Measurements from ENCODE around the gene GUCA2A.
"Not testable (repeated sequence)": the region's sequence is repeated elsewhere in the genome, so short reads cannot be mapped to it uniquely, and the experiment has no call there.

Gene GUCA2A

GRCh38 chr1:42164551-42165420 is at the start of gene GUCA2A:
TSS of gene GUCA2A (minus strand) at chr1:42164745. CDS start at chr1:42164712, 33 bp downstream.
- no peak for DNase-seq

GRCh38 chr1:42211224-42211623 is 46.7 kb upstream of the GUCA2A start:
- no peak for DNase-seq

GRCh38 chr1:42210421-42211133 is 46.0 kb upstream of the GUCA2A start:
- no peak for DNase-seq

- DNase-seq = no peak
Observed at GRCh38 chr1:42209526-42210251, 45.1 kb upstream of the GUCA2A start.

GRCh38 chr1:42206930-42207329 is 42.4 kb upstream of the GUCA2A start:
- not testable (repeated sequence) for DNase-seq

GRCh38 chr1:42206164-42206563 is 41.6 kb upstream of the GUCA2A start:
- DNase-seq = no peak

GRCh38 chr1:42201986-42202385 is 37.4 kb upstream of the GUCA2A start:
- no peak for DNase-seq

- DNase-seq = no peak
Observed at GRCh38 chr1:42198251-42198650, 33.7 kb upstream of the GUCA2A start.

- no peak for DNase-seq
Observed at GRCh38 chr1:42195841-42196240, 31.3 kb upstream of the GUCA2A start.

GRCh38 chr1:42192106-42192505 is 27.6 kb upstream of the GUCA2A start:
- no peak for DNase-seq

- no peak for DNase-seq
Observed at GRCh38 chr1:42191319-42191718, 26.8 kb upstream of the GUCA2A start.

GRCh38 chr1:42189931-42190853 is 25.6 kb upstream of the GUCA2A start:
- DNase-seq = no peak

- DNase-seq = no peak
Observed at GRCh38 chr1:42186152-42186551, 21.6 kb upstream of the GUCA2A start.

- no peak for DNase-seq
Observed at GRCh38 chr1:42184616-42185015, 20.1 kb upstream of the GUCA2A start.

GRCh38 chr1:42183957-42184268 is 19.4 kb upstream of the GUCA2A start:
- no peak for DNase-seq

GRCh38 chr1:42183210-42183956 is 18.8 kb upstream of the GUCA2A start:
- DNase-seq = no peak

GRCh38 chr1:42181687-42182086 is 17.1 kb upstream of the GUCA2A start:
- no peak for DNase-seq

- no peak for DNase-seq
Observed at GRCh38 chr1:42179900-42180329, 15.4 kb upstream of the GUCA2A start.

GRCh38 chr1:42179275-42179674 is 14.7 kb upstream of the GUCA2A start:
- no peak for DNase-seq

GRCh38 chr1:42178249-42178648 is 13.7 kb upstream of the GUCA2A start:
- no peak for DNase-seq

- DNase-seq = no peak
Observed at GRCh38 chr1:42177541-42177981, 13.0 kb upstream of the GUCA2A start.

All from CD4-positive, alpha-beta T cell treated with Interleukin-12 subunit alpha and Interleukin-12 subunit beta, for 1 hour (primary cell).